NCI-H1092 (cell line): ENCODE measurements around the gene NCAM2.

ENCODE experiments used
- DNase-seq: peaks from one replicate; lab custom pipeline; 2025; lab: John Stamatoyannopoulos, UW

Gene NCAM2

DNA sequence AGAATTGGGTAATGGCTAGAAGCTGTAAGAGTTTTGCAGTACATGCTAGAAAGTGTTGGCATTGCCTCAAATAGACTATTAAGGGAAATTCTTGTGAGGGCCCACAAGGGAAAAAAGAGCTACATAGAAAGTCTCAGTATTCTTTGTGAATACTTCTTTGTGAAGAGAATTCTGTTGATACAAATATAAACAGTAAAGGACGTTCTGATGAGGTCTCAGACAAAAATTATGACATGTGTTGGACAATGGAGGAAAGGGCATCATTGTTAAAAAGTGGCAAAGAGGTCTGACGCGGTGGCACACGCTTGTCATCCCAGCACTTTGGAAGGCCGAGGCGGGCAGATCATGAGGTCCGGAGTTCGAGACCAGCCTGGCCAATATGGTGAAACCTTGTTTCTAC lies 458.9 kb downstream of the NCAM2 start:
- DNase-seq, result no peak

DNA sequence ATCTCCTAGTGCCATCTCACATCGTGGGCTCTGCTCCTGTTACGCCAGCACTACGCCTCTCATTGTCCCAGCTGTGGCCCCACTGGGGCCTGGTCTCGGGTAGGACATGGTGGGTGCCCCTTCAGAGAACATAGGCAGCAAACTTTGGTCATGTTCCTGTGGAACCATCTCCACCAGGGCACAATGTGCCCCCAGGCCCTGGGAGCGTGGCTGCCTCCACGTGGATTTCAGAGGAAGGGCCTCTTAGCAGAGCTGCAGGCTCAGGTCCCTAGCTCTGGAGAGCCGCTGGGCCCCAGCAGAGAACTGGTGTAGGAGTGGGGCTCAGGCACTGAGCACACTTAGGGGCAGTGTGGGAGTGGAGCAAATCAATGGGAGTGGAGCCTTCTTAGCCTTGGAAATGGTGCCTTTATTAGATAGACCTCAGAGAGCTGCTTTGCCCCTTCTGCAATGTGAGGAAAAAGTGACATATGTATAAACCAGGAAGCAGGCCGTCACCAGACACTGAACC lies 460.0 kb downstream of the NCAM2 start:
- no peak for DNase-seq

DNA sequence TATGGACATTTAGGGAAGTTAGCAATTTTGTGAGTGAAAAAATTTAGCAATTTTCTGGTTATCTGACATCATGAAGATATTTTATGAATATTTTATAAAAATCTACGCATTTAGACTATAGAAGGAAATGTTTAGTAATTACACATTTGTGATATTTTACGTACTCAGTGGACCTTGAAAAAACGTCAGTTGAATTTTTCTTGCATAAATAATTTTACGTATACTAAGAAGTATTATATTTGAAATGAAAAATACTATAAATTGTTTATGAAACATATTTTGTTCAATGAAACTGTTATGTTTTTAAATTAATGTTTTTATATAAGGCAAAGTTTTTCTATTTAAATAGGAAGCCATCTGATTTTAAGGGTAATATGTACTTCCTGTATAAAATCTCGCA lies 462.8 kb downstream of the NCAM2 start:
- DNase-seq, result no peak

DNA sequence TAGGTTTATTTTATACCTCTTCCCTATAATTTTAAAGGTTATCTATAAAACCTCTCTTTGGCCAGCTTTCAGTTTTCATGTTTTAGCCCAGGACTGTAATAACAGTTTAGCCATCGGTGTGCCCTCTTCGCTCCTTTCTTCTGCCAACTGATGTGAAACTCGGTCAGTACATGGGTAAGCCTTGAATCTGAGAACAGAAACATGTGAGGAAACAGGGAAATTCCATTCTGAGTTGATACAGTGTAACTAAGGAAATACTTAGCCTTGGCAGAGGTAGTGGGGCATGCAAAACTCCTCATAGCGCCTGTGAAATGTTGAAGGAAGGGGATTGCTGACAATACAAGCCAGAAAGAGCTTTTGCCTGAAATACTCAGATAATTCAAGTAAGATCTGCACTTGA lies 465.2 kb downstream of the NCAM2 start:
- DNase-seq, result no peak

DNA sequence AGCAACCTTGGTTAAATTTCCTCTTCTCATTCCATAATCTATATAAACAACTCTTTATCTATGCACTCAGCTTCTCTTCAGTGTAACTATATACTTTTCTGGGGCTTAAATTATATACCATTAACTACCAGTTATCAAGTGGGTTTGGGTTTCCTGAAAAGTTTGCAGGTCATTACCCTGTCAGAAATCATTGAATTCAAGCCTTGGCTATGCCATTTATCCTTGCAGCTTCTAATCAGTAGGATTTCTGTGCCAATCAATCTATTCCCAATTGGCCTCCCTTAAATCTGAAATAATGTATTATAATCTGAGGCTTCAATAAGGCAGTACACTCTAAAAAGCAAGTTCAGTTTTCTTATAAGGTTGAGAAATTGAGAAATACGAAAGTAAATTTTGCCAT lies 466.5 kb downstream of the NCAM2 start:
- DNase-seq, result no peak

DNA sequence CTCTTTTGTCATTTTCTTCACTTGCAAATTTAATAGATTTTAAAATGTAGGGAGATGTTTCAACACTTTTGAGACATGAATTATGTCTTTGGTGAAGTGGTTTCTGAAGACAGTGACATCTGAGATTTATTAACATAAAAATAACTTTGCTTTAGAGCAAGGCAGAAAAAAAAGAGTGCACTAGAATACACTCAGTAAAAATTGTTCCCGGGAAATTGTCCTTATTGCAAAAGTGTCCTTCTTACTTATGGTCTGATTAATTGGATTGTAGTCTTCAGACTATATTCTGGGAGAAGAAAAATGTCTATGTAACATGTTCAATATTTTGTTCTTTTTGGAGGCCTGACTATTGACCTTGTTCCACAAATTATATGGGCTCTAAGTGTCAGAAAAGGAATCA lies 468.5 kb downstream of the NCAM2 start:
- no peak for DNase-seq

DNA sequence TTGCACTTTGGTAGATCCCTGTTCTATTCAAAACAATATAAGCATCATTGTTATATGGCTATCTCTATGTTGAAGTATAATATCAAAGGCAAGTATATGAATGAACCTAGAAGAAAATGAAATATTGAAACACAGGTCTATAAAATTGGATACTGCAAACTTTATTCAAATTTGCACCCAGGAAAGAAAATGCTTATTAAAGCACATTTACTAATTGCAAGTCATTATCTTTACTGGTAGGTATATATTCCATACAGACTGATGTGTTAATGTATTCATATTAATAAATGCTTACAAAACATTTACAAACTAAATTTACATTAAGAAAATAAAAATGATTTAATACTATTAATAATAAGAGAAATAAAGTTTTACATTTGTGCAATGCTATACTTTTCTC lies 469.8 kb downstream of the NCAM2 start:
- no peak for DNase-seq

DNA sequence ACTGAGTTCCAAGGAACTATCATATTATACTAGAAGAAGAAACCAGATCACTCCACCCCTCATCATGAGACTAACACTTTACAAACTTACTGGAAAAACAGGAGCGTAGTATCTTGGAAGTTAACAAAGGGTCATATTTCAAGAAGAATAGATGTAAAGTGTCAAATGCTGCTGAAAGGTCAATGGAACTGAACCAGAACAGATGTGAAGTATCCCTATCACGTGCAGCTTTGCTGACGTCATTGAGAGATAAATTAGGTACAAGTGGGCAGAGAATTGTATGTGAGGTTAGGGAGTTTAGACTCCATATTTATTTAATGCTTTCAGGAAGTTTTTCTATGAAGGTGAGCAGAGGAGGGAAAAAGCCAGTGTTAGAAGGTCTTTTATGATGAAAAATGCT lies 483.0 kb downstream of the NCAM2 start:
- no peak for DNase-seq

DNA sequence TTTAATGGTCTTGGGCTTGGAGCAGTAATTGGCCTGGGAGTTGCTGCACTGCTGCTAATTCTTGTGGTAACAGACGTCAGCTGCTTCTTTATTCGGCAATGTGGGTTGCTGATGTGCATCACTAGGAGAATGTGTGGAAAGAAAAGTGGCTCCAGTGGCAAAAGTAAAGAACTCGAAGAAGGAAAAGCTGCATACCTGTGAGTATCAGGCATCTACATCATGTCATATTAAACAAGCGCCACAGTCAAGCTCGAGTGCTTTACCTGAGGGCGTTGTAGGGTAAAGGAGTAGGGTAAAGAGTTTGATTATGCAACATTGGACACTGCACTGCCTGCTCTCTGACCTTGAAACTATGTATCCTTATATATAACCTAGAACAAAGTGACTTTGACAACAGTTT lies 510.6 kb downstream of the NCAM2 start:
- DNase-seq, result no peak

DNA sequence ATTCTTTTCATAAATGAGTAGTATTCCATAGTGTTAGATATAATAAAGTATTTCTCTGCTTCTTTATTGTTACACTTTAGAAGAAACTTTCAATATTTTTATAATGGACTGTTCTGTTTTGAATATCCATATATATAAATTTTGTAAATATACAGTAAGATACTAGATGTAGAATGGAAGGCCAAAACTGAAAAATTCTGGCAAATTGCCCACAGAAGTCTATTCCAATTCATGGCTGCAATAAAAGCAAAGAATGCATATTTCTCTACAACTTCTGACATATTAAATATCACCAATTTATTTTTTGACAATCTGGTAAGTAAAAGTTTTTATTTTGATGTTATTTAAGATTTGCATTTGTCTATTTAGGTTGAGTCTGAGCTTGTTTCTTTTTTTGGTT lies 532.5 kb downstream of the NCAM2 start:
- no peak for DNase-seq

DNA sequence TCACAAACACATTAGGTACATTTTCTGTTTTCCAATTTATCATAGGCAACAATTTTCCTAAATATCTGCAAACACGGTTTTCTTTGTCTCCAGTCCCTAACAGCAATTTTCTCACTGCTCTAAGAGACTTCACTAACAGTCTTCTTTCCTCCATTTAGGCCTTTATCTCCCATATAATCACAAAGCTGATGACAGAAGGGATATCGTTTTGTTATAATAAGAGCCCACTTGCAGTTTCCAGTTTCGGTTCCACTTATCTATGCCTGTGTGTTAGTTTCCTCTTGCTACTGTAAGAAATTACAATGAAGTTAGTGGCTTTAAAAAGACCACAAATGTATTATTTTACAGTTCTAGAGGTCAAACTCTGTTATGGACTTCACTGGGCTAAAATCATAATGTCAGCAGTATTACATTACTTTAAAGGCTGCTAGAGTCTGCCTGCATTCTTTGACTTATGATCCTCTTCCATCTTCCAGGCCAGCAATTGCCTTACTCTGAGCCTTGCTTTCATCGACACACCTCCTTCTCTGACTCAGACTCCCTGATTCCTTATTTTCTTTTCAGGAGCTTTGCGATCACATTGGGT lies 549.3 kb downstream of the NCAM2 start:
- no peak for DNase-seq

DNA sequence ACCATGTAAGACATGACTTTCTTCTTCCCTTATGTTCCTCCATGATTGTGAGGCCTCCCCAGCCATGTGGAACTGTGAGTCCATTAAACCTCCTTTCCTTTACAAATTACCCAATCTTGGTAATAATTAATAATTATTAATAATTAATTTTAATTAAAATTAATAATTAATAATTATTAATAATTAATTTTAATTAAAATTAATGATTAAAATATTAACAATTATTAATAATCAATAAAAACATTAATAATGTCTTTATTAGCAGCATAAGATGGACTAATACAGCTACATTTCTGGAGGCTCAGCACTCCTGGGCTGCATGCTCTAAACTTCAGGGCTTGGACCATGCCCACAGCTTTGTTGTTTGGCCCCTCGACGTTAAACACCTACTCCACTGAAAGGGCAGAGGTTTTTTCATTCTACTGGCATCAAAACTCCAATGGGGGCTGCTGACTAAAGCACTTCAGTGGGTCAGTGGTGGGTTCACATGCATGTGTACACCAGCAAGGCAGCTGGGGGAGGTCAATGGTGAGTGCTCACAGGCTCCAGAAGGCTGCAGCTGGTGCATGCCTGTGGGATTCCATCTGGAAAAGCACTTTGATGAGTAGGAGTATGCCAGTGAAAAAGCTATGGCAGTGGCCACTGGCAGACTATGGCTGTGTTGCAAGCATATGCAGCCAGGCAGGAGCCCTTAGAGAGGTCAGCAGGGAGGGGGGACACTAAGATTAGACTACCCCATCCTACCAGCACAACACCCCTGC lies 561.3 kb downstream of the NCAM2 start:
- DNase-seq, result no peak
